ENCODE measurements around the gene SLC7A8. TPM values are rescaled to one million over a fixed set of nuclear protein-coding genes. Genes with fewer than 3 reads are reported as not detected.

Gene SLC7A8
- total RNA-seq, 4 donors from 2014 or later, result 45.2 to 67.7 (median 53.2) TPM

DNA sequence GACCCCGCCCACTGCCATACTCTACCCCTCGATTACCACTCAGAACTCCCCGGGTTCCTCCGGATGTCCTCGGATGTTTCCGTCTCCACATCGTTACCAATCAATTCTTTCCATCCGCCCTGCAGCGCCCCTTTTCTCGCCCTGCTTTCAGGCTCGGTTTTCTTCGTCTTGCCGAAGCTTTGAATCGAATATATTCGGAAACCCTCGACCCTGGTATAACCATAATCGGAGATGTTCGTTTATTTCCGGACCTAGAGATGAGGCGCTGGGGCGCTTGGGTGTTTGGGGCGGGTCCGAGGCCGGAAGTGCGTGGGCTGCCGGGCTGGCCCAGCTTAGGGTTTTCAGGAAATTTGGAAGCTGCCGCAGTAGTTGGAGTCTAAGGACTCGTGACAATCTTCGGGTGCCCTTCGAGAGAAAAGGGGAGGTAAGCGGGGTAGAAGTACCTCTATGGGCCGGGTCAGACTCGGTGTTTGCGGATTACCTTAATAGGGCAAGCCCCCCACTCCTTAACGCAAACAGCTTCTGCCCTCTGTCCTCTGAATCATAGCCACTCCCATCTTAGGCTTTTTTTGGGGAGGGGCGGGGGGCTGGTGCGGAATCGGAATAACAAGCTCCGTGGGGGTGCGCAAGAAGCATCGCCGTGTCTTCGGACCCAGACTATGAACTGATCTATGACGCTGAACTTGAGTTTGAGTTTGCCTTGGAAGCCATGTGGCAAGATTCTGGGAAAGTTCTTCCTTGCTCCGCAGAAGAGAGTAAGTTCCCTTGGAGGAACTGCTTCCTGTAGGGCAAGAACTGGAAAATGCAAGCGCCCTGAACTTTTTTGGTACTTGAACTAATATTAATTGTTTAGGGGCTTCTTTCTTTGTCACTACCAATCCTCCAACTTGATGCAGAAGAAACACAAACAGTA lies 88.0 kb downstream of the SLC7A8 start, which contains the start of gene C14orf119:
Gene C14orf119 (plus strand): TSS at position 310 of the 913 bp plus-strand sequence. CDS start 2,154 bp downstream, outside the sequence.
- TF ChIP-seq POLR2AphosphoS5 (IDR thresholded peaks at IDR 0.05) (peak in 1 of 3 donors; percentile 52), EP300 (IDR thresholded peaks at IDR 0.05) (no peak), POLR2A (IDR thresholded peaks at IDR 0.05) (peak; percentile 42 to 87)
- TF ChIP-seq, protein P1, sequence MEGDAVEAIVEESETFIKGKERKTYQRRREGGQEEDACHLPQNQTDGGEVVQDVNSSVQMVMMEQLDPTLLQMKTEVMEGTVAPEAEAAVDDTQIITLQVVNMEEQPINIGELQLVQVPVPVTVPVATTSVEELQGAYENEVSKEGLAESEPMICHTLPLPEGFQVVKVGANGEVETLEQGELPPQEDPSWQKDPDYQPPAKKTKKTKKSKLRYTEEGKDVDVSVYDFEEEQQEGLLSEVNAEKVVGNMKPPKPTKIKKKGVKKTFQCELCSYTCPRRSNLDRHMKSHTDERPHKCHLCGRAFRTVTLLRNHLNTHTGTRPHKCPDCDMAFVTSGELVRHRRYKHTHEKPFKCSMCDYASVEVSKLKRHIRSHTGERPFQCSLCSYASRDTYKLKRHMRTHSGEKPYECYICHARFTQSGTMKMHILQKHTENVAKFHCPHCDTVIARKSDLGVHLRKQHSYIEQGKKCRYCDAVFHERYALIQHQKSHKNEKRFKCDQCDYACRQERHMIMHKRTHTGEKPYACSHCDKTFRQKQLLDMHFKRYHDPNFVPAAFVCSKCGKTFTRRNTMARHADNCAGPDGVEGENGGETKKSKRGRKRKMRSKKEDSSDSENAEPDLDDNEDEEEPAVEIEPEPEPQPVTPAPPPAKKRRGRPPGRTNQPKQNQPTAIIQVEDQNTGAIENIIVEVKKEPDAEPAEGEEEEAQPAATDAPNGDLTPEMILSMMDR (IDR thresholded peaks at IDR 0.05), result no peak
- under 1% methylated on average over 44 of the region's 46 CpGs for WGBS
- peaks cover 35% of the 10 kb centered on the region for H3K36me3 ChIP-seq
- peak; percentile 100 for DNase-seq (ENCODE audit: low spot score in 2 of 2)
- H3K27ac ChIP-seq, result peak within 1 kb of the TSS; percentile 99
- H3K9me3 ChIP-seq, result no peaks in the 10 kb centered on the region
- H3K27me3 ChIP-seq, result no peaks in the 10 kb centered on the region
- H3K4me1 ChIP-seq, result peaks cover 39% of the 10 kb centered on the region
- H3K4me3 ChIP-seq, result peak within 1 kb of the TSS; percentile 74

DNA sequence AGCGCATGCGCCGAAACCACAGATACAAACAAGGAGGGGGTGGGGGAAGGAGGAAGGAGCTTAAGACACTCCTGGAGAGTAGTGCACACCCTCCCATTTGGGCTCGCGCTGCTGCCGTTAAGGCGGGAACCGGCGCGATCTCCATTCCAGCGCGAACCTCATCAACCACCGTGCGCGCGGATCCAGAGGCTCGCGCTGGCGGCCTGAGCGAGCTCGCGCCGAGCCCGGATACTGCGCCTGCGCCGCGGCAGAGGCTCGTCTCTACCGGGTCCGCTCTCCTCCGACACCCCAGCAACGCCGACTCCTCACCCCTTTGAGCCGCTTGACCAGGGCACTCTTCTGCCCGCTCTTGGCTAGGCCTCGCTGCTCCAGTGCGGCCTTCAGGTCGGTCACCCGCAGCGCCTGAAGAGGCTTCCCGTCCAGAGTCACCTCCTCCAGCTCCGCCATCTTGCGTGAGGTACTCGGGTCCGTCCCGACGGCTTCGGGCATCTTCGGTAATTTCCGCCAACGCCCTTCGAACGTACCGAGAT lies 88.7 kb downstream of the SLC7A8 start, which contains the start of gene ACIN1:
Gene ACIN1 (minus strand): TSS at position 471 of the 530 bp plus-strand sequence. CDS start 24 bp downstream, at position 447.
- under 1% methylated on average over 55 of the region's 55 CpGs for WGBS
- TF ChIP-seq, protein P1 (IDR thresholded peaks at IDR 0.05), result no peak
- TF ChIP-seq POLR2AphosphoS5 (IDR thresholded peaks at IDR 0.05) (peak; percentile 18 to 77 (median 41)), POLR2A (IDR thresholded peaks at IDR 0.05) (peak in 1 of 2 donors; percentile 66), EP300 (IDR thresholded peaks at IDR 0.05) (no peak)
- Histone ChIP-seq H3K27me3 (no peaks in the 10 kb centered on the region), H3K4me1 (peaks cover 39% of the 10 kb centered on the region), H3K27ac (peak within 1 kb of the TSS; percentile 99), H3K4me3 (peak within 1 kb of the TSS; percentile 74), H3K36me3 (peaks cover 42% of the 10 kb centered on the region), H3K9me3 (no peaks in the 10 kb centered on the region)
- peak; percentile 85 to 88 for DNase-seq (ENCODE audit: low spot score in 2 of 2)

DNA sequence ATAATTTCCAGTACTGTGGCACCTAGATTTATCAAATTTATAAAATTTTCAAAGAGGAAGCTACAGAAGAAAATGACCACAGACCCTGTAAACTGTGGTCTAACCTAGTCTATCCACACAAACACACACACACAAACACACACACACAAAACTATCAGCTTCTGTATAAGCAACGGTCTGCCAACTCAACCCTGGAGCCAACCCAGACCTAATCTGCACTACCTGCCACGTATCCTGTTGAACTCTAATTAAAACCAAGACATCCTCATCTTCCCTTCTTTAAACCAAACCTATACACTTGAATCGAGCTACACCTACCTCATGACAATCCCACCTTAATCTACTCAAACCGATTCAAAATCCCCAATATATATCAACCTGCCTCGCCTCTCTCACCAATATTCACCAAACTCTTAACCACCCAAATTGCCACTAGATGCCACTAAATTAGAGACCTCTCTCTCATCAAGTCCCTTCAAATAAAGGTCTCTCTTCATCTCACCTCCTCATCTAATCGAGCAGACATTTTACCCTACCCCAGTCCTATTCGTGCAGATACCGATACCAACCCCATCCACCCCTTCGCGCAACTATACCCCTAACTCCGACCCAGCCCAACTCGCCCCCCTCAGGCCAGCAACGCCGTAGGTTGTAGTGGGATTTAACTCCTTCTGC lies 89.3 kb downstream of the SLC7A8 start:
- H3K9me3 ChIP-seq, result no peaks in the 10 kb centered on the region
- H3K4me1 ChIP-seq, result peaks cover 39% of the 10 kb centered on the region
- peak overlapping the region; percentile 74 for H3K4me3 ChIP-seq
- whole genome bisulfite sequencing, result under 1% methylated on average over 14 of the region's 14 CpGs
- H3K27me3 ChIP-seq, result no peaks in the 10 kb centered on the region
- H3K36me3 ChIP-seq, result peaks cover 48% of the 10 kb centered on the region
- H3K27ac ChIP-seq, result peak overlapping the region; percentile 99
- TF ChIP-seq EP300 (IDR thresholded peaks at IDR 0.05), result no peak
- TF ChIP-seq, protein P1 (IDR thresholded peaks at IDR 0.05), result no peak
- TF ChIP-seq POLR2AphosphoS5 (IDR thresholded peaks at IDR 0.05), result no peak
- TF ChIP-seq POLR2A (IDR thresholded peaks at IDR 0.05), result no peak
- no peak for DNase-seq (ENCODE audit: low spot score in 2 of 2)

DNA sequence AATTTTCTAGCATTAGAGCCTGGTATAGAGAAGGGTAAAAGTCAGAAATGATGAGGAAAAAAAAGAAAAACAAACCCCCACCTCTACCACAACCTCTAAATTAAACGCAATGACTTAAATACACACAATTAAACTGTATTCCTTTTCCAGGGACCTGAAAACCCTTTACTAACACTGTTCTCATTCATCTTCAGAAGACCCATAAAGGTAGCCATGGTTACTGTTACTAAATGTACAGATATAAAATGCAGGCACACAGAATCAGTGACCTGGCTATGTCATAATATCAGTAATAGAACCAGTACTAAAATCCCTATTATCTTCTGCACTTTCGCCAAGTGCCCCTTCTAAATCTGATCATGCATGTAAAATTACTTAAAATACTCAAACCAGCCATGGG lies 89.9 kb downstream of the SLC7A8 start:
- WGBS, result 85% methylated on average over 2 of the region's 2 CpGs
- no peak for TF ChIP-seq POLR2A (IDR thresholded peaks at IDR 0.05)
- no peak for TF ChIP-seq POLR2AphosphoS5 (IDR thresholded peaks at IDR 0.05)
- TF ChIP-seq, protein P1 (IDR thresholded peaks at IDR 0.05), result no peak
- no peak for TF ChIP-seq EP300 (IDR thresholded peaks at IDR 0.05)
- Histone ChIP-seq H3K4me3 (peak overlapping the region; percentile 74), H3K9me3 (no peaks in the 10 kb centered on the region), H3K27me3 (no peaks in the 10 kb centered on the region), H3K4me1 (peaks cover 39% of the 10 kb centered on the region), H3K36me3 (peaks cover 51% of the 10 kb centered on the region), H3K27ac (no peak overlapping the region)
- no peak for DNase-seq (ENCODE audit: low spot score in 2 of 2)

All from suprapubic skin (tissue), 4 donors.